ENCODE measurements around the gene SLC6A13.

DNA sequence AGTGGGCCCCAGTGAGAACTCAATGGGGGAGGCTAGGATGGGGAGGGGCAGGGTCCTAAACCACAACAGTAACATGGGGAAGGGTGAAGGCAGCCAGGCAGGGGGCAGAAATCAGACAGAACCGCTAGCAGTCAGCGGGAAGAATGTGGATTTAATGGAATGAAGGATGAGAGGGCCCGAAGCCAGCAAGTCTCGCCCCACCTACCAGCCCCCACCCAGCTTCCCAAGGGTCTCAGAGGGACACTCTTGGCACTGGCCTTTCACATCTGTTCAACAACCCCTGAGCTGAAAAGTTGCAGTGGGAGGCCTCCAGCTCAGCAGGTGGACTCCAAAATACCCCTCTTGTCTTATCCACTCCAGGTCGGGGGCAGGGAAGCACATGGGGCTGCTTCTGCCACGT is 42.1 kb downstream of the SLC6A13 start:
- TF ChIP-seq, protein P1, sequence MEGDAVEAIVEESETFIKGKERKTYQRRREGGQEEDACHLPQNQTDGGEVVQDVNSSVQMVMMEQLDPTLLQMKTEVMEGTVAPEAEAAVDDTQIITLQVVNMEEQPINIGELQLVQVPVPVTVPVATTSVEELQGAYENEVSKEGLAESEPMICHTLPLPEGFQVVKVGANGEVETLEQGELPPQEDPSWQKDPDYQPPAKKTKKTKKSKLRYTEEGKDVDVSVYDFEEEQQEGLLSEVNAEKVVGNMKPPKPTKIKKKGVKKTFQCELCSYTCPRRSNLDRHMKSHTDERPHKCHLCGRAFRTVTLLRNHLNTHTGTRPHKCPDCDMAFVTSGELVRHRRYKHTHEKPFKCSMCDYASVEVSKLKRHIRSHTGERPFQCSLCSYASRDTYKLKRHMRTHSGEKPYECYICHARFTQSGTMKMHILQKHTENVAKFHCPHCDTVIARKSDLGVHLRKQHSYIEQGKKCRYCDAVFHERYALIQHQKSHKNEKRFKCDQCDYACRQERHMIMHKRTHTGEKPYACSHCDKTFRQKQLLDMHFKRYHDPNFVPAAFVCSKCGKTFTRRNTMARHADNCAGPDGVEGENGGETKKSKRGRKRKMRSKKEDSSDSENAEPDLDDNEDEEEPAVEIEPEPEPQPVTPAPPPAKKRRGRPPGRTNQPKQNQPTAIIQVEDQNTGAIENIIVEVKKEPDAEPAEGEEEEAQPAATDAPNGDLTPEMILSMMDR (optimal IDR thresholded peaks at IDR 0.05 in 1 of 3, IDR thresholded peaks at IDR 0.05 in 1 of 3, conservative IDR thresholded peaks at IDR 0.05 in 1 of 3; ENCODE audit: extremely low read depth in 1 of 3, insufficient read depth in 2 of 3, low read length in 3 of 3), result no peak
- TF ChIP-seq EZH2 (IDR thresholded peaks at IDR 0.05; ENCODE audit: low read length), result no peak

Data from keratinocyte (primary cell).